HEK293 (cell line): ENCODE measurements around the gene AR.

Experiments
- CTCF ChIA-PET: fragments of 350-600 bp; formaldehyde crosslinking; extraction: SDS; loops from one replicate; lab custom pipeline; 2021; ENCODE audit warnings: antibody characterized with exemption; lab: Yijun Ruan, JAX
- POLR2A ChIA-PET: fragments of 300-600 bp; formaldehyde crosslinking; extraction: SDS; loops from one replicate; lab custom pipeline; 2020; ENCODE audit warnings: antibody characterized with exemption, inconsistent platforms; lab: Yijun Ruan, JAX
- H3K27ac ChIP-seq: fragments of 200-500 bp; sonication (Bioruptor generic); 2 replicates; pipeline ENCODE4 v1.5.1; 2014; ENCODE audit warnings: low read depth, low read length, control low read depth, inconsistent platforms; ENCODE audit errors: extremely low read depth
- H3K36me3 ChIP-seq, 2 experiments: fragments of 200-500 bp in 1 of 2; sonication (Bioruptor generic) in 1 of 2; 1 replicate in 1 of 2; 2 replicates in 1 of 2; pipeline ENCODE4 v1.5.1; 2014 to 2017; ENCODE audit warnings: inconsistent platforms in 2 of 2, low read length in 2 of 2; ENCODE audit not compliant: control insufficient read depth in 2 of 2, insufficient read depth in 1 of 2
- H3K4me1 ChIP-seq: fragments of 200-500 bp; sonication (Bioruptor generic); 2 replicates; pipeline ENCODE4 v1.5.1; 2014; ENCODE audit warnings: mild to moderate bottlenecking, low read length, inconsistent platforms; ENCODE audit not compliant: control insufficient read depth, insufficient read depth
- H3K4me3 ChIP-seq: 2 replicates; pipeline ENCODE4 v1.5.1; 2011; ENCODE audit warnings: low read depth, mild to moderate bottlenecking, control low read depth, low read length, moderate library complexity
- H3K9me3 ChIP-seq: fragments of 200-500 bp; sonication (Bioruptor generic); 2 replicates; pipeline ENCODE4 v1.5.1; 2014; ENCODE audit warnings: low read depth, low read length, inconsistent platforms; ENCODE audit not compliant: control insufficient read depth, insufficient read depth
- BCL11A ChIP-seq: fragments of 450-650 bp; formaldehyde crosslinking; IDR thresholded peaks from 2 replicates; pipeline ENCODE4 v1.5.1; 2016; ENCODE audit warnings: low read depth, missing biosample characterization, missing genetic modification characterization
- GLI4 ChIP-seq: fragments of 450-650 bp; formaldehyde crosslinking; IDR thresholded peaks from 2 replicates; pipeline ENCODE4 v1.5.1; 2016; ENCODE audit warnings: missing biosample characterization, missing genetic modification characterization
- HOXC10 ChIP-seq: sonication (generic); formaldehyde crosslinking; IDR thresholded peaks from 2 replicates; pipeline ENCODE4 v1.8.1; 2023; ENCODE audit warnings: mild to moderate bottlenecking, missing genetic modification reagents
- KLF16 ChIP-seq: fragments of 450-650 bp; formaldehyde crosslinking; IDR thresholded peaks from 2 replicates; pipeline ENCODE4 v1.5.1; 2017; ENCODE audit warnings: missing biosample characterization, missing genetic modification characterization
- OSR2 ChIP-seq: fragments of 450-650 bp; formaldehyde crosslinking; IDR thresholded peaks from 2 replicates; pipeline ENCODE4 v1.5.1; 2016; ENCODE audit warnings: missing biosample characterization, missing genetic modification characterization
- ZFP37 ChIP-seq: fragments of 450-650 bp; formaldehyde crosslinking; IDR thresholded peaks from 2 replicates; pipeline ENCODE4 v1.5.1; 2016; ENCODE audit warnings: missing biosample characterization, missing genetic modification characterization
- ZIC2 ChIP-seq: fragments of 450-650 bp; formaldehyde crosslinking; IDR thresholded peaks from 2 replicates; pipeline ENCODE4 v1.5.1; 2016; ENCODE audit warnings: missing biosample characterization, missing genetic modification characterization
- ZNF155 ChIP-seq: fragments of 450-650 bp; formaldehyde crosslinking; IDR thresholded peaks from 2 replicates; pipeline ENCODE4 v1.5.1; 2016; ENCODE audit warnings: missing biosample characterization, missing genetic modification characterization
- ZNF157 ChIP-seq: fragments of 450-650 bp; formaldehyde crosslinking; IDR thresholded peaks from 2 replicates; pipeline ENCODE4 v1.5.1; 2016; ENCODE audit warnings: missing biosample characterization, missing genetic modification characterization
- ZNF223 ChIP-seq: fragments of 450-650 bp; formaldehyde crosslinking; IDR thresholded peaks from 2 replicates; pipeline ENCODE4 v1.5.1; 2016; ENCODE audit warnings: missing biosample characterization, missing genetic modification characterization
- ZNF610 ChIP-seq: fragments of 450-650 bp; formaldehyde crosslinking; IDR thresholded peaks from 2 replicates; pipeline ENCODE4 v1.5.1; 2016; ENCODE audit warnings: missing biosample characterization, missing genetic modification characterization, borderline replicate concordance
- ZNF776 ChIP-seq: fragments of 450-650 bp; formaldehyde crosslinking; IDR thresholded peaks from 2 replicates; pipeline ENCODE4 v1.5.0; 2017; ENCODE audit warnings: missing biosample characterization, missing genetic modification characterization, borderline replicate concordance
- ZNF777 ChIP-seq: fragments of 450-650 bp; formaldehyde crosslinking; IDR thresholded peaks from 2 replicates; pipeline ENCODE4 v1.5.1; 2017; ENCODE audit warnings: missing biosample characterization, missing genetic modification characterization, borderline replicate concordance
- ZSCAN23 ChIP-seq: fragments of 450-650 bp; formaldehyde crosslinking; IDR thresholded peaks from 2 replicates; pipeline ENCODE4 v1.5.1; 2016; ENCODE audit warnings: missing biosample characterization, missing genetic modification characterization
- TF ChIP-seq, protein P1 (sequence below): fragments of 450-650 bp; formaldehyde crosslinking; IDR thresholded peaks from 2 replicates; pipeline ENCODE4 v1.5.1; 2016; ENCODE audit warnings: missing biosample characterization, missing genetic modification characterization
- TF ChIP-seq, protein P2 (sequence below): fragments of 450-650 bp; formaldehyde crosslinking; IDR thresholded peaks from 2 replicates; pipeline ENCODE4 v1.5.1; 2016; ENCODE audit warnings: missing biosample characterization, missing genetic modification characterization
- TF ChIP-seq, protein P3 (sequence below): fragments of 450-650 bp; formaldehyde crosslinking; IDR thresholded peaks from 2 replicates; pipeline ENCODE4 v1.5.1; 2016; ENCODE audit warnings: missing biosample characterization, missing genetic modification characterization
- TF ChIP-seq, protein P4 (sequence below): fragments of 450-650 bp; IDR thresholded peaks from 2 replicates; pipeline ENCODE4 v1.5.1; 2018; ENCODE audit warnings: missing biosample characterization, mild to moderate bottlenecking, missing genetic modification characterization
- TF ChIP-seq, protein P5 (sequence below): fragments of 450-650 bp; formaldehyde crosslinking; optimal IDR thresholded peaks from 2 replicates; pipeline ENCODE3; 2016; ENCODE audit warnings: missing biosample characterization, mild to moderate bottlenecking, missing genetic modification characterization
- TF ChIP-seq, protein P6 (sequence below): fragments of 450-650 bp; formaldehyde crosslinking; IDR thresholded peaks from 2 replicates; pipeline ENCODE4 v1.5.1; 2016; ENCODE audit warnings: missing biosample characterization, missing genetic modification characterization

AR gene

DNA sequence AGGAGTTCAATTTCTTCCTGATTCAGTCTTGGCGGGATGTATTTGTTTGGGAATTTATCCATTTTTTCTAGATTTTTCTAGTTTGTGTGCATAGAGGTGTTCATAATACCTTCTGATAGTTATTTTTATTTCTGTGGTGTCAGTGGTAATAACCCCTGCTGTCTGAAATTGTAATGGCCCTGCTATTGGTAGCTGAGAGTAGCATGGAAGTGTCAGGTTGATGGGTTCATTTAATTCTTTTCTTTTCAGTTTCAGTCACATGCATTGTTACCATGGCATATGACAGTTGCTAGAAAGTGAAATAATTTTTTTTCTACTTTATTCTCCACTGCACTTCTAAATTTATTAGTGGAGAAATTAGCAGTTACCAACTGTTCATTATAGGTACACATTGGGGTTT lies 20.7 kb downstream of the AR start:
- CTCF ChIA-PET: interaction anchor here (0.6 to 1.2 kb wide), 2 partner anchors 9 to 355 kb away, joined by 3 to 5 read pairs; no protein-coding TSS in a partner anchor
- POLR2A ChIA-PET: no interaction called here
- H3K36me3 ChIP-seq: peaks cover 0 to 3% of the 10 kb centered on the region in 2 experiments; a peak in 1 of 3 replicates

DNA sequence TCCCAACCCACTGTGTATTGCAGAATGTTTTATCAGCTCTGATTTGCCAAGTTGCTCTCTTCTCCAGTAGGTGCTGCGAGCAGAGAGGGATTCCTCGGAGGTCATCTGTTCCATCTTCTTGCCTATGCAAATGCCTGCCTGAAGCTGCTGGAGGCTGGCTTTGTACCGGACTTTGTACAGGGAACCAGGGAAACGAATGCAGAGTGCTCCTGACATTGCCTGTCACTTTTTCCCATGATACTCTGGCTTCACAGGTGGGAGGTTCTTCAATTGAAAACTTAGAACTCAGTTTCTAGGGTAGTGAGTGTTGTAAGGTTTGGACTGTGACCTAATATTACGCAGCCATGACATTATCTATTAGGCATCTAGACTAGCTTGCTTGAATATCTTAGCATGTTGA lies 24.9 kb downstream of the AR start:
- H3K9me3 ChIP-seq: peaks cover 3% of the 10 kb centered on the region; the same call in 1 of the 2 replicates
- ChIA-PET CTCF (interaction anchor here (0.7 kb wide), 1 partner anchor 9 kb away, joined by 3 read pairs; no protein-coding TSS in a partner anchor), POLR2A (no interaction called here)
- H3K4me3 ChIP-seq: no peak overlapping the region
- TF ChIP-seq BCL11A: no peak
- TF ChIP-seq HOXC10 (CRISPR knock-in tag): no peak
- no peaks in the 10 kb centered on the region for H3K4me1 ChIP-seq
- H3K27ac ChIP-seq: no peak overlapping the region
- peaks cover 0 to 3% of the 10 kb centered on the region in 2 experiments; a peak in 1 of 3 replicates for H3K36me3 ChIP-seq

More for the DNA sequence above, 20.7 kb downstream of the AR start:
- Histone ChIP-seq H3K9me3 (no peaks in the 10 kb centered on the region), H3K27ac (no peak overlapping the region), H3K4me1 (no peaks in the 10 kb centered on the region), H3K4me3 (no peak overlapping the region)
- TF ChIP-seq ZNF776: no peak
- TF ChIP-seq ZSCAN23 (tag by site-specific recombination): no peak
- TF ChIP-seq ZNF223 (tag by site-specific recombination): no peak
- TF ChIP-seq ZIC2 (tag by site-specific recombination): no peak
- TF ChIP-seq, protein P1, sequence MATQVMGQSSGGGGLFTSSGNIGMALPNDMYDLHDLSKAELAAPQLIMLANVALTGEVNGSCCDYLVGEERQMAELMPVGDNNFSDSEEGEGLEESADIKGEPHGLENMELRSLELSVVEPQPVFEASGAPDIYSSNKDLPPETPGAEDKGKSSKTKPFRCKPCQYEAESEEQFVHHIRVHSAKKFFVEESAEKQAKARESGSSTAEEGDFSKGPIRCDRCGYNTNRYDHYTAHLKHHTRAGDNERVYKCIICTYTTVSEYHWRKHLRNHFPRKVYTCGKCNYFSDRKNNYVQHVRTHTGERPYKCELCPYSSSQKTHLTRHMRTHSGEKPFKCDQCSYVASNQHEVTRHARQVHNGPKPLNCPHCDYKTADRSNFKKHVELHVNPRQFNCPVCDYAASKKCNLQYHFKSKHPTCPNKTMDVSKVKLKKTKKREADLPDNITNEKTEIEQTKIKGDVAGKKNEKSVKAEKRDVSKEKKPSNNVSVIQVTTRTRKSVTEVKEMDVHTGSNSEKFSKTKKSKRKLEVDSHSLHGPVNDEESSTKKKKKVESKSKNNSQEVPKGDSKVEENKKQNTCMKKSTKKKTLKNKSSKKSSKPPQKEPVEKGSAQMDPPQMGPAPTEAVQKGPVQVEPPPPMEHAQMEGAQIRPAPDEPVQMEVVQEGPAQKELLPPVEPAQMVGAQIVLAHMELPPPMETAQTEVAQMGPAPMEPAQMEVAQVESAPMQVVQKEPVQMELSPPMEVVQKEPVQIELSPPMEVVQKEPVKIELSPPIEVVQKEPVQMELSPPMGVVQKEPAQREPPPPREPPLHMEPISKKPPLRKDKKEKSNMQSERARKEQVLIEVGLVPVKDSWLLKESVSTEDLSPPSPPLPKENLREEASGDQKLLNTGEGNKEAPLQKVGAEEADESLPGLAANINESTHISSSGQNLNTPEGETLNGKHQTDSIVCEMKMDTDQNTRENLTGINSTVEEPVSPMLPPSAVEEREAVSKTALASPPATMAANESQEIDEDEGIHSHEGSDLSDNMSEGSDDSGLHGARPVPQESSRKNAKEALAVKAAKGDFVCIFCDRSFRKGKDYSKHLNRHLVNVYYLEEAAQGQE (tag by site-specific recombination): no peak
- TF ChIP-seq OSR2 (tag by site-specific recombination): no peak
- TF ChIP-seq ZFP37: no peak

DNA sequence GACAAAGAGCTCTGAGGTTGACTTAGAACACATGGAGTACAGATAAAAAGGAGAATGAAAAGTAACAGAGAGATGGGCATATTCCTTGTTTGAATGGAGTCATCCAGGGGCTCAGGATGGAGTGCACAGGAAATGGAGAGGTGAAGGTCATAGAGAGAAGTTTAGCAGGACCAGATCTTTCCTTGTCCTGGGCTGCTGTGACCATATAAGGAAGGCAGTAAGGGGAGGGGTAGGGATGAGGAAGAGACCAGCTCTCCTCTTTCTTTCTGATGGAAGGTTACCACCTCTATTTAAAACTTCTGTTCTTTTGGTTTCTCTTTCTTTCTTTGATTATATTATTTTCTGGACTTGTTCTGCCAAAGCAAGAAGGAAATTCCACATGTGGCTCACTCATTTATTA lies 27.0 kb downstream of the AR start:
- Histone ChIP-seq H3K4me3 (no peak overlapping the region), H3K9me3 (peaks cover 3% of the 10 kb centered on the region; the same call in 1 of the 2 replicates), H3K4me1 (no peaks in the 10 kb centered on the region), H3K36me3 (peaks cover 0 to 3% of the 10 kb centered on the region in 2 experiments; a peak in 1 of 3 replicates), H3K27ac (no peak overlapping the region)
- ChIA-PET CTCF (no interaction called here), POLR2A (no interaction called here)
- TF ChIP-seq ZNF610: no peak
- TF ChIP-seq KLF16: no peak
- TF ChIP-seq, protein P2, sequence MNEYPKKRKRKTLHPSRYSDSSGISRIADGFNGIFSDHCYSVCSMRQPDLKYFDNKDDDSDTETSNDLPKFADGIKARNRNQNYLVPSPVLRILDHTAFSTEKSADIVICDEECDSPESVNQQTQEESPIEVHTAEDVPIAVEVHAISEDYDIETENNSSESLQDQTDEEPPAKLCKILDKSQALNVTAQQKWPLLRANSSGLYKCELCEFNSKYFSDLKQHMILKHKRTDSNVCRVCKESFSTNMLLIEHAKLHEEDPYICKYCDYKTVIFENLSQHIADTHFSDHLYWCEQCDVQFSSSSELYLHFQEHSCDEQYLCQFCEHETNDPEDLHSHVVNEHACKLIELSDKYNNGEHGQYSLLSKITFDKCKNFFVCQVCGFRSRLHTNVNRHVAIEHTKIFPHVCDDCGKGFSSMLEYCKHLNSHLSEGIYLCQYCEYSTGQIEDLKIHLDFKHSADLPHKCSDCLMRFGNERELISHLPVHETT (tag by site-specific recombination): no peak
- TF ChIP-seq, protein P3, sequence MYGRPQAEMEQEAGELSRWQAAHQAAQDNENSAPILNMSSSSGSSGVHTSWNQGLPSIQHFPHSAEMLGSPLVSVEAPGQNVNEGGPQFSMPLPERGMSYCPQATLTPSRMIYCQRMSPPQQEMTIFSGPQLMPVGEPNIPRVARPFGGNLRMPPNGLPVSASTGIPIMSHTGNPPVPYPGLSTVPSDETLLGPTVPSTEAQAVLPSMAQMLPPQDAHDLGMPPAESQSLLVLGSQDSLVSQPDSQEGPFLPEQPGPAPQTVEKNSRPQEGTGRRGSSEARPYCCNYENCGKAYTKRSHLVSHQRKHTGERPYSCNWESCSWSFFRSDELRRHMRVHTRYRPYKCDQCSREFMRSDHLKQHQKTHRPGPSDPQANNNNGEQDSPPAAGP (tag by site-specific recombination): no peak
- TF ChIP-seq GLI4: no peak
- TF ChIP-seq ZNF777: no peak
- TF ChIP-seq, protein P4, sequence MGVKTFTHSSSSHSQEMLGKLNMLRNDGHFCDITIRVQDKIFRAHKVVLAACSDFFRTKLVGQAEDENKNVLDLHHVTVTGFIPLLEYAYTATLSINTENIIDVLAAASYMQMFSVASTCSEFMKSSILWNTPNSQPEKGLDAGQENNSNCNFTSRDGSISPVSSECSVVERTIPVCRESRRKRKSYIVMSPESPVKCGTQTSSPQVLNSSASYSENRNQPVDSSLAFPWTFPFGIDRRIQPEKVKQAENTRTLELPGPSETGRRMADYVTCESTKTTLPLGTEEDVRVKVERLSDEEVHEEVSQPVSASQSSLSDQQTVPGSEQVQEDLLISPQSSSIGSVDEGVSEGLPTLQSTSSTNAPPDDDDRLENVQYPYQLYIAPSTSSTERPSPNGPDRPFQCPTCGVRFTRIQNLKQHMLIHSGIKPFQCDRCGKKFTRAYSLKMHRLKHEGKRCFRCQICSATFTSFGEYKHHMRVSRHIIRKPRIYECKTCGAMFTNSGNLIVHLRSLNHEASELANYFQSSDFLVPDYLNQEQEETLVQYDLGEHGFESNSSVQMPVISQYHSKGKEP: no peak
- TF ChIP-seq, protein P5, sequence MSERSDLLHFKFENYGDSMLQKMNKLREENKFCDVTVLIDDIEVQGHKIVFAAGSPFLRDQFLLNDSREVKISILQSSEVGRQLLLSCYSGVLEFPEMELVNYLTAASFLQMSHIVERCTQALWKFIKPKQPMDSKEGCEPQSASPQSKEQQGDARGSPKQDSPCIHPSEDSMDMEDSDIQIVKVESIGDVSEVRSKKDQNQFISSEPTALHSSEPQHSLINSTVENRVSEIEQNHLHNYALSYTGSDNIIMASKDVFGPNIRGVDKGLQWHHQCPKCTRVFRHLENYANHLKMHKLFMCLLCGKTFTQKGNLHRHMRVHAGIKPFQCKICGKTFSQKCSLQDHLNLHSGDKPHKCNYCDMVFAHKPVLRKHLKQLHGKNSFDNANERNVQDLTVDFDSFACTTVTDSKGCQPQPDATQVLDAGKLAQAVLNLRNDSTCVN: no peak
- TF ChIP-seq, protein P6, sequence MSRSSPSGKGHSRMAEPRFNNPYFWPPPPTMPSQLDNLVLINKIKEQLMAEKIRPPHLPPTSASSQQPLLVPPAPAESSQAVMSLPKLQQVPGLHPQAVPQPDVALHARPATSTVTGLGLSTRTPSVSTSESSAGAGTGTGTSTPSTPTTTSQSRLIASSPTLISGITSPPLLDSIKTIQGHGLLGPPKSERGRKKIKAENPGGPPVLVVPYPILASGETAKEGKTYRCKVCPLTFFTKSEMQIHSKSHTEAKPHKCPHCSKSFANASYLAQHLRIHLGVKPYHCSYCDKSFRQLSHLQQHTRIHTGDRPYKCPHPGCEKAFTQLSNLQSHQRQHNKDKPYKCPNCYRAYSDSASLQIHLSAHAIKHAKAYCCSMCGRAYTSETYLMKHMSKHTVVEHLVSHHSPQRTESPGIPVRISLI (tag by site-specific recombination): no peak
- no peak for TF ChIP-seq ZNF157 (tag by site-specific recombination)
- TF ChIP-seq ZNF155 (tag by site-specific recombination): no peak
- TF ChIP-seq, all 188 proteins: peak for 0
